Measurements from ENCODE around the gene UBLCP1.
"Not testable (repeated sequence)": the region's sequence is repeated elsewhere in the genome, so short reads cannot be mapped to it uniquely, and the experiment has no call there.

Gene UBLCP1, protein sequence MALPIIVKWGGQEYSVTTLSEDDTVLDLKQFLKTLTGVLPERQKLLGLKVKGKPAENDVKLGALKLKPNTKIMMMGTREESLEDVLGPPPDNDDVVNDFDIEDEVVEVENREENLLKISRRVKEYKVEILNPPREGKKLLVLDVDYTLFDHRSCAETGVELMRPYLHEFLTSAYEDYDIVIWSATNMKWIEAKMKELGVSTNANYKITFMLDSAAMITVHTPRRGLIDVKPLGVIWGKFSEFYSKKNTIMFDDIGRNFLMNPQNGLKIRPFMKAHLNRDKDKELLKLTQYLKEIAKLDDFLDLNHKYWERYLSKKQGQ

DNA sequence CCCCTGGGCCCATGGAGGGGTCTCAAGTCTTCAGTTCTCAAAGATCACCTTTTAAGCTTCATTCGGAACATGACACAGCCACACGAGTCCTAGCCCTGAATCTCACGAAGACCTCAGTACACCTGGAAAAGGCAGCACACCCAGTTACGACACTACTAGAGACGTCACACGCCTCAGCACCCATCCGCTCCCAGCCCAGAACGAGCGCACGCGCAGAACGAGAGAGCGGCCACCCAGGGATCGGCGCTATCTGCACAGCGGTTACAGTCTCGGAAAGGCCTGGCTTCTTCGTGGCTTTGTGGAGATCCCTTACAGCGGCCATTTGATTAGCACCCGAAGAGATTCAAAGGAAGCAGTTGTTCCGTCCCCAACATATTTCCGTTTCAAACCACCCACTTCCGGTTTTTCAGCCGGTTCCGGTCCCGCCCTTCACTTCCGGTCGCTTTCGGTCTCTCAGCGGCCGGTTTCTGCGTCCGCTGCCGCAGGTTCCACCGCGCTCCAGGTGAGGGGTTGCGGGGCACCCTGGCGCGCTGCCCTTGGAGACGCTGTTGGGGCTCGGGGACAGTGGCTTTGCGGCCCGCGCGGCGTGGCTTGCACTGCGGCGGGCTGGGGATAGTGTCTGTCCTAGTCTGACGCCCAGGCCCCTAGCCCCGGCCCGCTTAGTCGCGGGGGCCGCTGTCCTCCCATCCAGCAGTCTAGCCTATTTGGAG, at the start of gene UBLCP1:
Gene UBLCP1 (plus strand): TSS at position 432 of the 710 bp plus-strand sequence. CDS start 5,626 bp downstream, outside the sequence.
- peak; percentile 69 for DNase-seq (ENCODE audit: low read depth)

DNA sequence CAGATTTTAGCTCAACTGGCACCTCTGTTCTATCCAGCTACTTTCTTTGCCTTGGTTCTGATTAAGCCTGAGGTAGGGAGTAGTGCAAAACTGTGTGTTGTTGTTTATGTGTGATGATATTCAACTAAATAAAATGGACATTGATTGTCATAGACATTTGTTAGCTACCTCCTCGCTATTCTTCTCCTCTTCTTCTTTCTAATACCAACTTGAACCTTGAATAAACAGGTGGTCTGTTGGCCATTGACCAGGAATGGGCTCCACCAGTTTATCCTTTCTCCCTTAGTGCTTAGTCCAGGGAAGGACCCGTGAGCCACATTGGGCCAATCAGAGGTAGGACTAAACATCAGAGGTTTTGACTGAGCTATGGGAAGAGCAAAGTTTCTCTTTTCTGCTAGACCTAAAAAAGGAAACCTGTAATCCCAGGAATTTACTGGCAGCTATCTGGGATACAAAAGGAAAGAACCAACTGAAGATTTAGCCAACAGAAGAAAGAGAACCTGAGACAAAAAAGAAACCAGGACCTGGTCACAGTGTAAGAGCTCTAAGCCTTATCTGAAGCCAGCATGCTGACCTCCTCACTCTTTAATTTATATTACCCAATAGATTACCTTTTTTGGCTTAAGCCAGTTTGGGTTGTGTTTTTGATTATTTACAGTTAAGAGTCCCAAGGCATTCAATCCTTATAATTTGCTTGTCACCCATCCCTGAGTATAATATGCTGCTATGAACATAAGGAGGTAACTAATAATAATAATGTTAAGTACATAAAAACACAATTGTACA, 48.4 kb upstream of the UBLCP1 start:
- DNase-seq (ENCODE audit: low read depth) = no peak

DNA sequence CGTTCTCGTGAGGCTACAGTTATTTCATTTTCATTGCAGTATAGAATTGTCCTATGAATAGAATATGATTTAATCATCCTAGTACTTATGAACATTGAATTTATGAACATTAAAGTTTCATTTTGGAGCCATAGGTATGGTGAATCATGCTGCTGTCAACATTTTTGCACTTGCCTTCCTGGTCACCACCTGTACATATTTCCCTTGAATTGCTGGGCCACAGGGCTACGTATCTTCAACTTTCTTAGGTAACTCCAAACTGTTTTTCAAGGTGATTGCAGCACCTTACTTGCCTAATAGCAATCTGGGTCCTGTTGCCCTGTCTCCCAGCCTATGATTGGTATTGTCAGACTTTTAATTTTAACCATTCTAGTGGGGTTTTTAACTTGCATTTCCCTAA, 47.2 kb upstream of the UBLCP1 start:
- DNase-seq (ENCODE audit: low read depth) = no peak

DNA sequence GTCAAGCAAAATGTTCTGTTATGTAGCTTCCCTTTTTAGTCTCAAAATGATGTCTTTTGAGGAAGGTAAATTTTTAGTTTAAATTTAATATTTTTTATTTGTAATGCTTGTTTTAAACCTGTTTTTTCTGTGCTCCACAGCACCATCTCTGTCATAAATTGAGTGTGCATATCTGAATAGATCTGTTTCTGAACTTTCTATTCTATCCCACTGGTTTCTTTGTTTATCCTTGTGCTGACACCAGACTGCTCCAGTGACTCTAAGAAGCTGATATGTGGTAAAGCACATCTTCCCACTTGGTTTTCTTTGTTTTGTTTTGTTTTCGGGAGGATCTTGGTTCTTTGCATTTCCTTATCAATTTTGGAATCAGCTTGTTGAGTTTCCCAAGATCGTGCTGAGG, 46.6 kb upstream of the UBLCP1 start:
- no peak for DNase-seq (ENCODE audit: low read depth)

DNA sequence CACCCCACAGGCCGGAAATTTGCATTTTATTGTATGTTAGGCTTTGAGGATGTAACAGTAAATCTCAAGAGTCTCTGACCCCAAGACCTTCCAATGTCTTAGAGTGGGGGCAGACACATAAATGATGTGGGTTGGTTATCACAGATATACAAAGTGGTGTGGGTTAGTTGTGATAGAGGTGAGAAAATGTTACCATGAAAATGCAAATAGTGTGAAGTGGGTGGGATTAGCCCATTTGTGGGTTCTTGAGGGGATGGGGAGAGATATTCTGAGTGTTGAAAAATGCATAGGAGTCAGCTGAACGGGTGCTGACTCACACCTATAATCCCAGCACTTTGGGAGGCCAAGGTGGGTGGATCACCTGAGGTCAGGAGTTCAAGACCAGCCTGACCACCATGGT, 45.9 kb upstream of the UBLCP1 start:
- no peak for DNase-seq (ENCODE audit: low read depth)

DNA sequence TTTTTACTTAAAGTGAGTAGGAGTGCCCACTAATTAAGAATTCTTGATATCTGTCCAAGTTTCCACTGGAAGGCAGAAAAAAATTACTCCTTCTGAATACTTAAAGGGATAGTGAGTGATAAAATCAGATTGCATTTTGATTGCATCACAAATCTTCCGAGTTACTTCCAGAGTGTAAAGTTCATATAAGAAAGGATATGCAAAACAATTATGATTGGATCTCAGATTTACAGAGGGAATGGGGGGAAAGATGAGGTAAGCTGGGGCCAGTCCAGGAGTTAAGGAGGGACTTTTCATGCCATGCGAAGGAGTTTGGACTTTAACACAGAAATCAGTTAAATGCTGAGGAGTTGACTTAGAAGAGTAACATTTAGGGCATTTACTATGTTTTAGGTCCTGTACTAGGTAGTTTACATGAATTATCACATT, 44.5 kb upstream of the UBLCP1 start:
- no peak for DNase-seq (ENCODE audit: low read depth)

DNA sequence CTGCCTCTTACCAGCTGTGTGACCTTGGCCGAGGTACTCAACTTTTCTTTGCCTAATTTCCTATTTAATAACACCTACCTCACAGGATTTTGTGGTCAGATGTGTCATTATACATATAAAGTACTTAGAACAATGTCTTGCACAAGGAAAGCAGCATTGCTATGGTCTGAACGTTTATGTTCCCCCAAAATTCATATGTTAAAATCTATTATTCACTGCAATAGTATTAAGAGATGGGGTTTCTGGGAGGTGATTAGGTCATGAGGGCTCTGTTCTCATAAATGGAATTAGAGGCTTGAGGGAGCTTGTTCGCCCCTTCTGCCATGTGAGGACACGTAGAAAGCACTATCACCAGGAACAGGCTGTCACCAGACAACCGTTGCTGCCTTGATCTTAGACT, 42.9 kb upstream of the UBLCP1 start:
- no peak for DNase-seq (ENCODE audit: low read depth)

DNA sequence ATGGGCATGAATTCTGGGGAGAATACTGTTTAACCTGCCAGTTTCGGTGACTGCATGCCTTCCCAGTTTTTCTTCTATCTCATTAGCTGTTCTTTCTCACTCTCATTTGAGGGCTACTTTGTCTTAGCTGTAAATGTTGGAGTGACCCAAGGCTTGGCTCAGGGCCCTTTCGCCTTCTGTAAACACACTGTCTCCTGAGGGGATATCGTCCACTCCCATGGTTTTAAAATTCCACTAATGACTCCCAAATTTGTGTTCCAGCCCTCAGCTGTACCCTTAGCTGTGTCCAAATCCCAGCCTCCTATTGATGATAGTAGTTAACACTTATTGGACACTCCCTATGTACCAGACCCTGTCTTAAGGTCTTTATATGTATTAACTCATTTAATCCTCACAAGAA, 39.6 kb upstream of the UBLCP1 start:
- no peak for DNase-seq (ENCODE audit: low read depth)

DNA sequence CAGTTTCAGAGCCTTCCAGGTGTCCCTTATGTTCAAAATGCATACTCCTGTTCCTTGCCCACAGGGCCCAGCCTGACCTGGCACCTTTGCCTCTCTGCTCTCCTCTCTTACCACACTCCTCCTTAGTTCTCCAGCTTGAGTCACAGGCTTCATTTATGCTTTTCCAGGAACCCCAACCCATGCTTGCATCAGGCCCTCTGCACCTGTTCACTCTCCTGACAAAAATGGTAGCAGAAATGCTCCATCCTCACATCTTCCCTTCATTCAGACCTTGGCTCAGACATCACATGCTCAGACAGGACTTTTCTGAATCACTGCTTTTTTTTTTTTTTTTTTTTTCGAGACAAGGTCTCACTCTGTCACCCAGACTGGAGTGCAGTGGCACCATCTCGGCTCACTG, 38.6 kb upstream of the UBLCP1 start:
- no peak for DNase-seq (ENCODE audit: low read depth)

DNA sequence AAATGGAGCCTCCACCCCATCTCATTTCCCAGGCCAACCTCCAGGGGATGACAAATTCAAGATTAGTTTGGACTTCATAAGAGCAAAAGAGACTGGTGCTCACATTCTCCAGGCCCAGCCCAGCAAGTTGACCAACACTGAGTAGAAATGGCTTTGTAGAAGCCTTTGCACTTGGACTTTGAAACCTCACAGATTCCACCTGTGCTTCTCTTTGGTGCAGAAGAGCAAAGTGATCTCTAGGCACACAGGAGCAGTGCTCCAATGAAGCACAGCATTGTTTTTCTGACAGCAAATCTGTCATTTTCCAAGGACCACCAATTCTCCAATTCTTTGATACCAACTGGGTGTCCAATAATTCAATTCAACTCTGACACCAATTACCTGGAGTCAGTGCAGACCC, 36.6 kb upstream of the UBLCP1 start:
- DNase-seq (ENCODE audit: low read depth) = no peak

DNA sequence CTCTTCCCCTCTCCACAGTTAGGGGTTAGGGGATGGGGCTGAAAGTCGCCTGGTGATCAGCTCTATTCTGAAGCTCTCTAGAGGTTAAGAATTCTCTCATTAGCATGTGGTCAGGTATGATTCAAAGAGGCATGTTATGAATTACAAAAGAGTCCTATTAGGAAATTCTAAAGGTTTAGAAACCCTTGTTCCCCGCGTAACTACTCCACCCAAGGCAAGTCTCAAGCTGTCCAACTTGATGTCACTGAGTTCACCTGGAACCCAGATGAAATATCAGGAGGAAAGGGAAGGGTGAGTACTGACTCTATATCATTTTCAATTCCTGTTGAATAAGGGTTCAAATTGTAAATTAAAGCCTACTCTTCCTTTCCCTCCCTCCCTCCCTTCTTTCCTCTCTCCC, 35.6 kb upstream of the UBLCP1 start:
- no peak for DNase-seq (ENCODE audit: low read depth)

DNA sequence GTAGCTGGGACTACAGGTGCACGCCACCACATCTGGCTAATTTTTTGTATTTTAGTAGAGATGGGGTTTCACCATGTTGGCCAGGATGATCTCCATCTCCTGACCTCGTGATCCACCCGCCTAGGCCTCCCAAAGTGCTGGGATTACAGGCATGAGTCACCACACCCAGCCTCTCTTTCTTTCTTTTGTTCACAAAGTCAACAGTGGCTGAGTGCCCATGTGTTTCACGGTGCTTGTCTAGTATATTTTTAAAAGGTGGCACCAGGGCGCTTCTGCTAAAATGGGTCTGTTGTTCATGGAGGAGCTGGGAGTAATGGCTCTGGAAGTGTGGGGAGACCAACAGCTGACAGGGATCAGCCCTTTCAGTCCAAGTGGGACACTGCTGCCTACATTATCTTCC, 35.0 kb upstream of the UBLCP1 start:
- DNase-seq (ENCODE audit: low read depth) = not testable (repeated sequence)

DNA sequence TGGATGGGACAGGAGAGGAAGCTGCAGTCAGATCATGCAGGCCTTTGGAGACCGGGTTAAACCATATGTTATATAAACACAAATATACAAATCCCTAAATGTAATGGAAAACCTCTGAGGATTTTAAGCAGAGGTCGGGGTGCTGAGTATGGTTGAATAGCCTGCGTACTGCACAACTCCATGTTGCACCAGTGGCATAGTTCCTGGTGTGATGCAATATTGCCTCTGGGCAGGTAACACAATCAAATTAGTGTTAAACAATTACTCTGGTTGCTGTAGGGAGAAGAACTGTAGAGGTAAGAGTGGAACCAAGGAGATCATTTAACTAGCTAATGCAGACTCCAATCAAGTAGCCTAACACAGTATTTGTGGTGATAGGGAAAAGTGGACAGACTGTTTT, 32.4 kb upstream of the UBLCP1 start:
- no peak for DNase-seq (ENCODE audit: low read depth)

DNA sequence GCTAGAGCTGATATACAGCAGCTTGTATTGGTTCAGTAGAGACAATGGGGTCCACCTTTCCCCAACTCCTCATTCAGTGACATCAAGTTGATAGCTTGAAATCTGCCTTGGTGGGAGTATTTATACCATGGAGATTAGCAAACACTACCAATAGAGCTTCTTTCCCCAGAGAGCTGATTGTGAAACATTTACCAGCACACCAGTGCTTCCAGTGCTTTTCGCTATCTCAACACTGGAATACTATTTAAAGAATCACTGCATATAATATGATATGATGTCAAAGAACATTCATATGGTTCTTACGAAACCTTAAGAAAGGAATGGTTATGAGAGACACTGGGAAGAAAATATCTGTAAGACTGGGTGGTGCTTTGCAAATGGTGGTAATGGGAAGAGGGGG, 31.9 kb upstream of the UBLCP1 start:
- DNase-seq (ENCODE audit: low read depth) = no peak

DNA sequence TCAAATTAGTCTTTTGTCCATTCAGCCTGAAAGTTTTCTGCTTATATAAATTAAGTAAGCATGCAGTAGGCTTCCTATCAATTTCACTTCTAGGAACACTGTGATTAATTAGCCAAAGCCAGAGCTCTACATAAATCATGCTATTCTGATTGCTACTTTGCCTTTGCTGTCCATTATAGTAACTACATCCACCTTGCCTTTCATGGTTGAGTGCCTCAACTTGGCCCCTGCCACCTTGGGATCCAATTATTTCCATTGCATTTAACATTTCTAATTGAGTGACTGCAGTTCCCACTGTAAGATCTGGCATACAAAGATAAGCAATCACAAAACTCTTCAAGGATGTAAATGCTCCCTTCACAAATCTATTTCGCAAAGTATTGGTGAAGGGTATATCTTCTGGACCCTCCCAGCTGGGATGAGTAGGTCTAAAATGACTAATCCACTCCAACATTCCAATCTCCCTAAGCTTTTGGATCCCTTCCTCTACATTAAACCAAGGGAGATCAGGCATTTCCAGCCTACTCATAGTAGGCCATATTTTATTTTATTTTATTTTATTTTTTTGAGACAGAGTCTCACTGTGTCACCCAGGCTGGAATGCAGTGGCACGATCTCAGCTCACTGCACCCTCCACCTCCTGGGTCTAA, 27.1 kb upstream of the UBLCP1 start:
- DNase-seq (ENCODE audit: low read depth) = not testable (repeated sequence)

DNA sequence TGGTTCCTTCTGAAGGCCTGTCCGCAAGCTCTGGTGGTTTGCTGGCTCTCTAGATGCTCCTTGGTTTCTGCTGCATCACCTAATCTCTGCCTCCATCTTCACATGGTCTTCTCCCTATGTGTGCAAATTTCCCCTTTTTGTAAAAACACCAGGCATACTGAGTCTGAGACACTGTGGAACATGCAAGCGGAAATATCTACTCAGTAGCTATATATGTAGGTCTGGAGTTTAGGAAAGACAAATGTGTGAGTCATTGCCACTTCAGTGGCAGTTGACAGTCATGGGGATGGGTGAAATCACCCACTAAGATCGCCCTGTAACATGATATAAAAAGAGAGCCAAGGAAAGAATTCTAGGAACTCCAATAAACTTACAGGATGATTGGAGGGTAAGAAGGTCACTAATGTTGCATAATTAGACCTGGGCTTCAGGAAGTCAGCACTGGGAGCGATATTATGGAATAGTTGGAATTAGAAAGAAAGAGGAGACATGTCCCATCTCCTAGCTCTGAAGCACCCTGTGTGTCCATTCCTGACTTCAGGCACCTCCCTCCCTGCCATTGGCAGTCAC, 22.7 kb upstream of the UBLCP1 start:
- no peak for DNase-seq (ENCODE audit: low read depth)

DNA sequence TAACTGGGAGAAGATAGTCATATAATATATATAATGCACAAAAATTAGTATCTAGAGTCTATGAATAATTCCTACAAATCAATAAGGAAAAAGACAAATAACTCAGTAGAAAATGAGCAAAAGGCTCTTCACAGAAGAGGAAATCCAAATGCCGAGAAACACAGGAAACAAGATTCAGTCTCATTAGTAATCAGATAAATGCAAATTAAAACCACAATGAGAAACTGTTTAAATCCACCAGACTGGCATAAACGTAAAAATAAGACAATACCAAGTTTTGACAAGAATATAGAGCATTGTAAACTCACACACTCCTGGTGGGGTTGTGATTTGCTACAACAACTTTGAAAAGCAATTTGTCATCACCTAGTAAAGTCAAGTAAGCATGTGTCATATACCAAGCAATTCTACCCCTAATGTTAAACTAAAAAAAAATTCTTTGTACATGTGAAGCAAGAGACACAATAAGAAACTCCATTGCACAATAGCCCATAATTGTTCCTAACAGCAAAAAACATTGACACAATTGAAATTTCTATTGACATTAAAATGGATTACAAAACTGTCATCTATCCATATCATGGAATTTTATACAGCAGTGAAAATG, 21.0 kb upstream of the UBLCP1 start:
- no peak for DNase-seq (ENCODE audit: low read depth)

DNA sequence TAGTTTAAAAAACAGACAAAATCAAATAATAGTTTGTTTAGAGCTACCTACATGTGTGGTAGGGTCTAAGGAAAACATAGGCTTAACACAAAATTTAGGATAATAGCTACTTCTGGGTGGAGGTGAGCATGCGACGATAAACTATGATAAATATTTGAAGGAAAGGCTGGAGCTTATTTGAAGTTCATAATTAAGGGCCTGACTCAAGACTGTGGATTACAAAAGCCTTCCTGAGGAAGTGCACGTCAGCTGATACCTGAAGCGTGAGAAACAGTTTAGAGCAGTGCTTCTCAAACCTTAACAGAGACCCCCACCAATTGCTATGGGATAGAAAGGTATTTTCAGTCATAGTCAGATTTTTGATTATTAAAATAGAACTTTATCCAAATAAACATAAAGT, 20.4 kb upstream of the UBLCP1 start:
- no peak for DNase-seq (ENCODE audit: low read depth)

DNA sequence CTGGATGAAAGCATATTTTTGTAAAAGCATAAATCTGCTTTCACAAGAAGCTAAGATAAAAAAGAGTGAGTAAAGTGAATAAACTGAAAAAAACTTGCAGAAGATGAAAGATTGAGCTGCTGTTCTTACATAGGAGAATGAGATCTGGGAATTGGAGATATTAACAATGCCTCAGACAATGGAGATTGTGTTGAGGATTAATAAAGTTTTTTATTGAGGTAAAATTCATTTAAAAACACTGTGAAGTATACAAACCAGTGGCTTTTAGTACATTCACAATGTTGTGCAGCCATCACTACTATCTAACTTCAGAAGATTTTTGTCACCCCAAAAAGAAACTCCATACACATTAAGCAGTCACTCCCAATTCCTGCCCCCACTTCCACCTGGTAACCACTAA, 19.7 kb upstream of the UBLCP1 start:
- no peak for DNase-seq (ENCODE audit: low read depth)

DNA sequence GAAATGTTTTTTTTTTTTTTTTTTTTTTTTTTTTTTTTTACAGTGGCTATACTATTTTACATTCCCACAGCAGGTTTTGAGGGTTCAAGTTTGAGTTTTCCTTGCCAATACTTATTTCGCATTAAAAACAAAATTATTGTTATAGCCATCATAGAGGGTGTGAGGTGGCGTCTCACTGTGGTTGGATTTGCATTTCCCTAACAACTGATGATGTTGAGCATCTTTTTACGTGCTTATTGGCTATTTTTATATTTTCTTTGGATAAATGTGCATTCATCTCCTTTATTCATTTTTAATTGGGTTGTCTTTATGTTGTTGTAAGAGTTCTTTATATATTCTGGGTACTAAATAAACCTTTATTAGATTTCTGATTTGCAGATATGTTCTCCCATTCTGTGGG, 18.9 kb upstream of the UBLCP1 start:
- no peak for DNase-seq (ENCODE audit: low read depth)

DNA sequence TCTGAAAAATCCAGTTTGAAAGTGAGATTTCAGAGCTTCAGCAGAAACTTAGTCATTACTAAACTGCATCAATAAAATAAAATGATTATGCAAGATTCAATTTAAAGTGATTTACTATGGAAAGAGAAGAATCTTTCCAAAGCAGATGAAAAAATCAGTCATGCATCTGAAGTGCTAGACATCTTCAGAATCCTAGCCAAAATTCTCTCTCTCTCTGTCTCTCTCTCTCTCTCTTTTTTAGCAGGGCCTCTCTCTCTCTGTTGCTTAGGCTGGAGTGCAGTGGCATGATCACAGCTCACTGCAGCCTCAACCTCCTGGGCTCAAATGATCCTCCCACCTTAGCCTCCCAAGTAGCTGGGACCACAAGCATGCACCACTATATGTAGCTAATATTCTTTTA, 18.2 kb upstream of the UBLCP1 start:
- DNase-seq (ENCODE audit: low read depth) = no peak

DNA sequence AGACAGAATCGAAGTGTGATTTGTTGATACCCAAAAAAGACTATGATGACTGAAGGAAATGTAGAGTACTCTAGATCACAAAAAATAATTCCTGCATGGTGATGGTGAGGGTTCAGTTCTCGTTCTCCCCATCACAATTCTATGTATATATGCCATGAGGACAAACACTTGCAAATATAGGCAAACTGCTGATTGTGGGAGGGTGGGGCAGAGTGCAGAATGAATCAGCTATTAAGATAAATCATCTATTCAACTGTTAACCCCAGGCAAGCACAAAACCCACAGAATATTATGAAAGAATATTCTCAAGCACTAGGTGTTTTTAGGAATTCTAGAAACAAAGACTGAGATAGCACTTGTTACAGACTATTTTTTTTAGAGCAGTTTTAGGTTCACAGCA, 13.9 kb upstream of the UBLCP1 start:
- DNase-seq (ENCODE audit: low read depth) = no peak
